HG03342 (cell line): Measurements from ENCODE around the gene GATA6.
"Not testable (repeated sequence)": the region's sequence is repeated elsewhere in the genome, so short reads cannot be mapped to it uniquely, and the experiment has no call there.

Source experiments
- ATAC-seq: cut with Tn5 transposase; IDR thresholded peaks from one replicate; pipeline ENCODE4 v1.9.1; 2021; ENCODE audit warnings: mild to moderate bottlenecking, moderate library complexity; ENCODE audit not compliant: unreplicated experiment

GATA6 gene

GRCh38 chr18:22203536-22204213 is 34.3 kb downstream of the GATA6 start:
- ATAC-seq = no peak

- no peak for ATAC-seq
Measured at GRCh38 chr18:22204214-22204536, 34.8 kb downstream of the GATA6 start.

- ATAC-seq = no peak
Measured at GRCh38 chr18:22204996-22205395, 35.6 kb downstream of the GATA6 start.

- no peak for ATAC-seq
Measured at GRCh38 chr18:22207021-22207758, 37.8 kb downstream of the GATA6 start.

- ATAC-seq = no peak
Measured at GRCh38 chr18:22210311-22210754, 40.9 kb downstream of the GATA6 start.

GRCh38 chr18:22211657-22212056 is 42.3 kb downstream of the GATA6 start:
- no peak for ATAC-seq

GRCh38 chr18:22213333-22213973 is 44.1 kb downstream of the GATA6 start:
- ATAC-seq = no peak

GRCh38 chr18:22214731-22215528 is 45.5 kb downstream of the GATA6 start:
- ATAC-seq = no peak

GRCh38 chr18:22218835-22219234 is 49.4 kb downstream of the GATA6 start:
- no peak for ATAC-seq

GRCh38 chr18:22219568-22220355 is 50.4 kb downstream of the GATA6 start:
- no peak for ATAC-seq

GRCh38 chr18:22220585-22220984 is 51.2 kb downstream of the GATA6 start:
- ATAC-seq = not testable (repeated sequence)

- no peak for ATAC-seq
Measured at GRCh38 chr18:22221350-22221749, 52.0 kb downstream of the GATA6 start.

GRCh38 chr18:22223254-22223964 is 54.0 kb downstream of the GATA6 start:
- ATAC-seq = no peak

GRCh38 chr18:22223965-22224322 is 54.6 kb downstream of the GATA6 start:
- ATAC-seq = no peak

GRCh38 chr18:22224339-22224738 is 55.0 kb downstream of the GATA6 start:
- no peak for ATAC-seq

GRCh38 chr18:22226801-22227200 is 57.4 kb downstream of the GATA6 start:
- ATAC-seq = no peak

- ATAC-seq = no peak
Measured at GRCh38 chr18:22228976-22229375, 59.6 kb downstream of the GATA6 start.

- no peak for ATAC-seq
Measured at GRCh38 chr18:22229456-22230124, 60.2 kb downstream of the GATA6 start.

GRCh38 chr18:22230471-22230945 is 61.1 kb downstream of the GATA6 start:
- no peak for ATAC-seq
